ENCODE results near the gene IMPACT. TPM values are rescaled to one million over a fixed set of nuclear protein-coding genes. Genes with fewer than 3 reads are reported as not detected.
A peak's percentile ranks its signal among the peaks of the same experiment; 100 is the strongest.

The IMPACT gene
- total RNA-seq, 1 donor from 2014 or later: 32.3 TPM

GRCh38 chr18:24491927-24492834, 65.7 kb downstream of the IMPACT start:
- Histone ChIP-seq H3K79me2 (ENCODE audit: insufficient read depth, low read length) (no peaks in the 10 kb centered on the region), H3K4me2 (ENCODE audit: low read length) (no peak overlapping the region), H3K4me1 (ENCODE audit: insufficient read depth, low read length) (peaks cover 1% of the 10 kb centered on the region), H3K9me3 (ENCODE audit: insufficient read depth, low read depth, low read length) (no peaks in the 10 kb centered on the region), H3K27me3 (ENCODE audit: insufficient read depth, low read length) (no peaks in the 10 kb centered on the region), H3K27ac (ENCODE audit: low read depth, low read length) (no peak overlapping the region), H3K9ac (ENCODE audit: low read length) (no peak overlapping the region), H3K36me3 (ENCODE audit: insufficient read depth, low read length) (no peaks in the 10 kb centered on the region), H3K4me3 (ENCODE audit: insufficient read depth, low read depth, low read length) (no peak overlapping the region), H4K20me1 (ENCODE audit: insufficient read depth, low read length) (no peaks in the 10 kb centered on the region), H2AFZ (ENCODE audit: low read depth, low read length) (peak overlapping the region; percentile 38)
- peaks cover 11% of the 10 kb centered on the region for H3K4me1 Mint-ChIP-seq (ENCODE audit: low read depth, unreplicated experiment)
- H3K36me3 Mint-ChIP-seq (ENCODE audit: low read depth, unreplicated experiment): no peaks in the 10 kb centered on the region
- no peak for DNase-seq (ENCODE audit: low read depth)
- H3K4me3 Mint-ChIP-seq (ENCODE audit: unreplicated experiment): no peak overlapping the region
- no peaks in the 10 kb centered on the region for H3K9me3 Mint-ChIP-seq (ENCODE audit: unreplicated experiment)
- H3K27ac Mint-ChIP-seq (ENCODE audit: unreplicated experiment): no peak overlapping the region
- TF ChIP-seq EZH2 (IDR thresholded peaks at IDR 0.05; ENCODE audit: insufficient read depth, low read length) (no peak), CTCF (IDR thresholded peaks at IDR 0.05; ENCODE audit: insufficient read depth, low read depth, low read length) (no peak)
- FAIRE-seq: no peak
- no peaks in the 10 kb centered on the region for H3K27me3 Mint-ChIP-seq (ENCODE audit: low read depth, unreplicated experiment)

DNA sequence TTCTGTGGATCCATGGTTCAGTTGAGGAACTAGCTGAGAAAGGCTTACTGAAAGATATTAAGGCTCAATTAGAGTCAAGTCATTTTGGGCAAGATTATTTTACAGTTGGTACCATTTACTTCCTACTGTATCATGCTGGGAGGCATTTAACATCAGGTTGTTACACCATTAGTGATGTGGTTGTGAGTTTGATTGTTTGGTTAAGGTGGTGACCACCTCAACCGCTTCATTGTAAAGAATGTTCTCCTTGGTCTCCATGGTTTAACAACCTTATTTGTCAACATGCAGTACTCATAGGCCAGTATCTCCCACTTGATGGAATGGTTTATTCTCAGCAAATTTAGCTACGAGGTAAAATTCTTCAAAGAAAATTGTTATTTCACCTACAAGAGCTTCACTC, 68.1 kb downstream of the IMPACT start:
- Histone ChIP-seq H3K27me3 (ENCODE audit: insufficient read depth, low read length) (no peaks in the 10 kb centered on the region), H3K4me2 (ENCODE audit: low read length) (no peak overlapping the region), H4K20me1 (ENCODE audit: insufficient read depth, low read length) (no peaks in the 10 kb centered on the region), H2AFZ (ENCODE audit: low read depth, low read length) (no peak overlapping the region), H3K4me1 (ENCODE audit: insufficient read depth, low read length) (peaks cover 5% of the 10 kb centered on the region), H3K36me3 (ENCODE audit: insufficient read depth, low read length) (no peaks in the 10 kb centered on the region), H3K79me2 (ENCODE audit: insufficient read depth, low read length) (no peaks in the 10 kb centered on the region), H3K4me3 (ENCODE audit: insufficient read depth, low read depth, low read length) (no peak overlapping the region), H3K9me3 (ENCODE audit: insufficient read depth, low read depth, low read length) (no peaks in the 10 kb centered on the region), H3K27ac (ENCODE audit: low read depth, low read length) (no peak overlapping the region), H3K9ac (ENCODE audit: low read length) (no peak overlapping the region)
- H3K9me3 Mint-ChIP-seq (ENCODE audit: unreplicated experiment): no peaks in the 10 kb centered on the region
- TF ChIP-seq CTCF (IDR thresholded peaks at IDR 0.05; ENCODE audit: insufficient read depth, low read depth, low read length) (no peak), EZH2 (IDR thresholded peaks at IDR 0.05; ENCODE audit: insufficient read depth, low read length) (no peak)
- FAIRE-seq: peak; percentile 47
- no peaks in the 10 kb centered on the region for H3K27me3 Mint-ChIP-seq (ENCODE audit: low read depth, unreplicated experiment)
- H3K36me3 Mint-ChIP-seq (ENCODE audit: low read depth, unreplicated experiment): no peaks in the 10 kb centered on the region
- H3K4me3 Mint-ChIP-seq (ENCODE audit: unreplicated experiment): no peak overlapping the region
- no peak for DNase-seq (ENCODE audit: low read depth)
- H3K4me1 Mint-ChIP-seq (ENCODE audit: low read depth, unreplicated experiment): peaks cover 18% of the 10 kb centered on the region
- H3K27ac Mint-ChIP-seq (ENCODE audit: unreplicated experiment): no peak overlapping the region

All from astrocyte (in vitro differentiated cells and primary cell).